ENCODE data around the gene STOM. TPM values are rescaled to one million over a fixed set of nuclear protein-coding genes. Genes with fewer than 3 reads are reported as not detected.

Gene STOM
- polyA plus RNA-seq, 1 of the 3 experiments (the other 2 are of a cell fraction): 40.5 TPM

GRCh38 chr9:121350993-121351561 lies 19.0 kb downstream of the STOM start:
- H3K27ac ChIP-seq (ENCODE audit: low read depth in 2 of 2, low read length in 1 of 2): peak overlapping the region; percentile 83 to 91
- peak; percentile 49 for DNase-seq
- ChIA-PET POLR2A (no interaction called here), CTCF (interaction anchor here (0.8 to 4.0 kb wide), 7 partner anchors 9 to 49 kb away, joined by 3 to 19 read pairs (median 4); no protein-coding TSS in a partner anchor)
- H3K27me3 ChIP-seq (ENCODE audit: insufficient read depth): no peaks in the 10 kb centered on the region
- H3K9ac ChIP-seq: peak overlapping the region; percentile 23; the same call in 1 of the 2 replicates
- peak overlapping the region; percentile 63 for H3K4me2 ChIP-seq
- peaks cover 28 to 45% of the 10 kb centered on the region in 2 experiments for H3K36me3 ChIP-seq (replicated peaks in 1 of 2; ENCODE audit: control insufficient read depth in 1 of 2, insufficient read depth in 2 of 2, low read length in 1 of 2)
- TF ChIP-seq NFIC (IDR thresholded peaks at IDR 0.05; ENCODE audit: borderline replicate concordance) (peak; percentile 90), ELF1 (IDR thresholded peaks at IDR 0.05) (peak; percentile 86), EP300 (IDR thresholded peaks at IDR 0.05; ENCODE audit: borderline replicate concordance in 1 of 2, low read depth in 1 of 2, low read length in 1 of 2) (peak; percentile 10 to 14; a peak in 1 of 4 replicates), SIN3A (IDR thresholded peaks at IDR 0.05; ENCODE audit: borderline replicate concordance, low read depth, low read length) (peak; percentile 84; the same call in 1 of the 2 replicates), ZBTB33 (IDR thresholded peaks at IDR 0.05; ENCODE audit: borderline replicate concordance, low read depth) (no peak), TAF1 (IDR thresholded peaks at IDR 0.05; ENCODE audit: borderline replicate concordance, low read depth, low read length) (0 out of 2 replicates have a peak, but pooled peaks have one; percentile 7), TEAD4 (IDR thresholded peaks at IDR 0.05; ENCODE audit: borderline replicate concordance, insufficient read depth) (peak; percentile 37; the same call in 1 of the 2 replicates), RCOR1 (IDR thresholded peaks at IDR 0.05; ENCODE audit: low read length) (peak; percentile 39), SMC3 (IDR thresholded peaks at IDR 0.05; ENCODE audit: low read depth, low read length) (no peak), MAX (IDR thresholded peaks at IDR 0.05; ENCODE audit: low read depth) (peak; percentile 72), GATA2 (CRISPR knock-in tag; IDR thresholded peaks at IDR 0.05) (no peak), CTCF (IDR thresholded peaks at IDR 0.05) (no peak), MXI1 (IDR thresholded peaks at IDR 0.05; ENCODE audit: low read depth, low read length) (peak; percentile 86), CHD2 (IDR thresholded peaks at IDR 0.05; ENCODE audit: low read length, partially characterized antibody) (peak; percentile 46), PBX3 (IDR thresholded peaks at IDR 0.05) (peak; percentile 24; the same call in 1 of the 2 replicates), JUND (IDR thresholded peaks at IDR 0.05) (peak; percentile 20; the same call in 1 of the 2 replicates), YY1 (IDR thresholded peaks at IDR 0.05; ENCODE audit: low read depth) (no peak), TCF12 (IDR thresholded peaks at IDR 0.05) (peak; percentile 62), FOXJ3 (CRISPR knock-in tag; IDR thresholded peaks at IDR 0.05) (0 out of 2 replicates have a peak, but pooled peaks have one; percentile 17), POLR2AphosphoS5 (IDR thresholded peaks at IDR 0.05; ENCODE audit: low read depth, low read length) (peak; percentile 44; the same call in 1 of the 2 replicates)
- no peaks in the 10 kb centered on the region for H3K79me2 ChIP-seq (ENCODE audit: insufficient read depth)
- no peak overlapping the region for H3K4me3 ChIP-seq (ENCODE audit: low read depth in 2 of 2, low read length in 1 of 2)
- peaks cover 26% of the 10 kb centered on the region for H3F3A ChIP-seq (replicated peaks; ENCODE audit: insufficient read depth)
- H3K9me3 ChIP-seq: no peaks in the 10 kb centered on the region
- WGBS (ENCODE audit: low lambda C conversion rate): 6% methylated on average over 2 of the region's 2 CpGs
- H4K20me1 ChIP-seq (ENCODE audit: insufficient read depth): no peaks in the 10 kb centered on the region
- peaks cover 21 to 27% of the 10 kb centered on the region in 2 experiments; a peak in 3 of 4 replicates for H3K4me1 ChIP-seq (ENCODE audit: control insufficient read depth in 1 of 2, insufficient read depth in 2 of 2, low read depth in 1 of 2, low read length in 1 of 2)
- no peaks in the 10 kb centered on the region for H3K9me2 ChIP-seq
- H2AFZ ChIP-seq (ENCODE audit: low read depth): no peak overlapping the region
